ENCODE data around the gene SAC3D1. TPM values are rescaled to one million over a fixed set of nuclear protein-coding genes. Genes with fewer than 3 reads are reported as not detected.

The SAC3D1 gene
- polyA plus RNA-seq, 3 donors, result 4.4 to 14.1 (median 6.7) TPM

GRCh38 chr11:65086809-65087208, 45.8 kb downstream of the SAC3D1 start:
- TF ChIP-seq CTCF (IDR thresholded peaks at IDR 0.05), result no peak
- no peak overlapping the region for H3K4me3 ChIP-seq (replicated peaks in 1 of 3; ENCODE audit: low read depth in 2 of 3, low read length in 3 of 3)
- intact Hi-C loops (cut with micrococcal nuclease), result loop anchor here in 1 of 2 donors (5.0 kb wide), 1 partner anchor 55 kb away; no protein-coding TSS in a partner anchor
- Mint-ChIP-seq H3K27me3 (ENCODE audit: low read depth in 3 of 3) (no peaks in the 10 kb centered on the region), H3K36me3 (peaks cover 43 to 54% of the 10 kb centered on the region in 2 donors), H3K4me3 (no peak overlapping the region), H3K4me1 (peaks cover 29% of the 10 kb centered on the region), H3K9me3 (peaks cover 0 to 2% (median 0%) of the 10 kb centered on the region in 7 donors), H3K27ac (no peak overlapping the region)
- peaks cover 38% of the 10 kb centered on the region for H3K79me2 ChIP-seq (ENCODE audit: insufficient read depth, low read length)
- 96% methylated on average over 5 of the region's 9 CpGs for WGBS (ENCODE audit: insufficient coverage)
- no peaks in the 10 kb centered on the region for H4K20me1 ChIP-seq (ENCODE audit: insufficient read depth, low read length)
- H3K27ac ChIP-seq (ENCODE audit: low read depth in 1 of 2, low read length in 2 of 2), result no peak overlapping the region
- no peaks in the 10 kb centered on the region for H3K27me3 ChIP-seq (ENCODE audit: control insufficient read depth in 2 of 2, insufficient read depth in 2 of 2, low read length in 2 of 2)
- H3K9me3 ChIP-seq (replicated peaks in 1 of 2; ENCODE audit: control insufficient read depth in 1 of 2, insufficient read depth in 1 of 2, low read length in 2 of 2), result no peaks in the 10 kb centered on the region
- no peak overlapping the region for H3K9ac ChIP-seq (ENCODE audit: insufficient read depth, low read length, poor library complexity, severe bottlenecking)
- no peak for DNase-seq
- H2AFZ ChIP-seq (ENCODE audit: insufficient read depth, low read depth, low read length, poor library complexity, severe bottlenecking), result no peak overlapping the region
- peaks cover 33 to 48% of the 10 kb centered on the region in 2 donors for H3K36me3 ChIP-seq (replicated peaks in 1 of 2; ENCODE audit: control insufficient read depth in 1 of 2, insufficient read depth in 2 of 2, low read length in 2 of 2)
- H3K4me1 ChIP-seq (ENCODE audit: control insufficient read depth in 1 of 2, insufficient read depth in 2 of 2, low read length in 2 of 2), result peaks cover 19 to 28% of the 10 kb centered on the region in 2 donors
- H3K4me2 ChIP-seq (replicated peaks; ENCODE audit: extremely low read depth, low read length, poor library complexity, severe bottlenecking), result no peak overlapping the region

- peaks cover 27% of the 10 kb centered on the region for H3K4me1 Mint-ChIP-seq
- no peak for DNase-seq
- TF ChIP-seq CTCF (IDR thresholded peaks at IDR 0.05), result no peak
- no peaks in the 10 kb centered on the region for H3K27me3 Mint-ChIP-seq (ENCODE audit: low read depth in 3 of 3)
- no peak overlapping the region for H3K27ac ChIP-seq (ENCODE audit: low read depth in 1 of 2, low read length in 2 of 2)
- peak overlapping the region in 2 of 7 donors; percentile 41 to 81 for H3K27ac Mint-ChIP-seq
- no peak overlapping the region for H2AFZ ChIP-seq (ENCODE audit: insufficient read depth, low read depth, low read length, poor library complexity, severe bottlenecking)
- H3K9ac ChIP-seq (ENCODE audit: insufficient read depth, low read length, poor library complexity, severe bottlenecking), result no peak overlapping the region
- H3K4me3 ChIP-seq (replicated peaks in 1 of 3; ENCODE audit: low read depth in 2 of 3, low read length in 3 of 3), result no peak overlapping the region
- peaks cover 33 to 48% of the 10 kb centered on the region in 2 donors for H3K36me3 ChIP-seq (replicated peaks in 1 of 2; ENCODE audit: control insufficient read depth in 1 of 2, insufficient read depth in 2 of 2, low read length in 2 of 2)
- peaks cover 43 to 54% of the 10 kb centered on the region in 2 donors for H3K36me3 Mint-ChIP-seq
- H3K79me2 ChIP-seq (ENCODE audit: insufficient read depth, low read length), result peaks cover 34% of the 10 kb centered on the region
- no peak overlapping the region for H3K4me3 Mint-ChIP-seq
- WGBS (ENCODE audit: insufficient coverage), result 98% methylated on average over 11 of the region's 11 CpGs
- H3K4me1 ChIP-seq (ENCODE audit: control insufficient read depth in 1 of 2, insufficient read depth in 2 of 2, low read length in 2 of 2), result peaks cover 19 to 27% of the 10 kb centered on the region in 2 donors
- no peaks in the 10 kb centered on the region for H4K20me1 ChIP-seq (ENCODE audit: insufficient read depth, low read length)
- no peaks in the 10 kb centered on the region for H3K27me3 ChIP-seq (ENCODE audit: control insufficient read depth in 2 of 2, insufficient read depth in 2 of 2, low read length in 2 of 2)
- H3K4me2 ChIP-seq (replicated peaks; ENCODE audit: extremely low read depth, low read length, poor library complexity, severe bottlenecking), result no peak overlapping the region
- peaks cover 0 to 2% (median 0%) of the 10 kb centered on the region in 7 donors for H3K9me3 Mint-ChIP-seq
- intact Hi-C loops (cut with micrococcal nuclease), result loop anchor here in 1 of 2 donors (5.0 kb wide), 1 partner anchor 55 kb away; no protein-coding TSS in a partner anchor
- no peaks in the 10 kb centered on the region for H3K9me3 ChIP-seq (replicated peaks in 1 of 2; ENCODE audit: control insufficient read depth in 1 of 2, insufficient read depth in 1 of 2, low read length in 2 of 2)
Observed at GRCh38 chr11:65087216-65087615, 46.2 kb downstream of the SAC3D1 start.
